Heart right ventricle (tissue), 16 donors: ENCODE results near the gene CHMP3. TPM values are rescaled to one million over a fixed set of nuclear protein-coding genes. Genes with fewer than 3 reads are reported as not detected.

Source experiments
- ATAC-seq, 8 donors: fragments of 200-7000 bp; cut with Tn5 transposase; one replicate each; pipeline ENCODE4 v1.9.1; 2020; ENCODE audit warnings: mild to moderate bottlenecking in 8 of 8, moderate library complexity in 8 of 8, moderate number of reproducible peaks in 1 of 8
- DNase-seq, 2 donors: peaks; one replicate each; pipeline ENCODE4 v3.0.0-alpha.2; 2020
- H3K27ac ChIP-seq, 10 donors: fragments of 200-600 bp; sonication (generic) in 2 of 10; one replicate each; pipeline versions ENCODE4 v1.5.0 to v1.8.0; 2020 to 2022; ENCODE audit warnings: mild to moderate bottlenecking in 3 of 10
- H3K27me3 ChIP-seq, 7 donors: fragments of 200-600 bp; one replicate each; pipeline ENCODE4 v1.8.0; 2021 to 2022; ENCODE audit warnings: mild to moderate bottlenecking in 2 of 7
- H3K36me3 ChIP-seq, 9 donors: fragments of 200-600 bp; sonication (generic) in 1 of 9; one replicate each; pipeline versions ENCODE4 v1.5.0 to v1.8.0; 2020 to 2022; ENCODE audit warnings: mild to moderate bottlenecking in 2 of 9
- H3K4me1 ChIP-seq, 9 donors: fragments of 200-600 bp; sonication (generic) in 1 of 9; one replicate each; pipeline versions ENCODE4 v1.5.0 to v1.8.0; 2020 to 2022; ENCODE audit warnings: mild to moderate bottlenecking in 4 of 9
- H3K4me3 ChIP-seq, 10 donors: fragments of 200-600 bp; sonication (generic) in 2 of 10; one replicate each; pipeline versions ENCODE4 v1.5.0 to v1.8.0; 2020 to 2022; ENCODE audit warnings: mild to moderate bottlenecking in 7 of 10, moderate library complexity in 2 of 10
- H3K9me3 ChIP-seq, 11 donors: fragments of 200-600 bp in 10 of 11; sonication (generic) in 2 of 11; one replicate each; pipeline versions ENCODE4 v1.5.0 to v1.8.0; 2013 to 2022; ENCODE audit warnings: mild to moderate bottlenecking in 2 of 11, control low read depth in 1 of 11, moderate library complexity in 1 of 11
- CTCF ChIP-seq, 9 donors: fragments of 200-600 bp; sonication (generic) in 2 of 9; IDR thresholded peaks; one replicate each; pipeline versions ENCODE4 v1.5.0 to v1.8.0; 2021 to 2022; ENCODE audit warnings: antibody characterized with exemption in 9 of 9, mild to moderate bottlenecking in 5 of 9, moderate library complexity in 1 of 9
- WGBS, 2 donors: extraction: QIAGEN DNeasy Blood & Tissue Kit; methylation state at CpG; one replicate each; pipeline ENCODE4 v1.1.7; 2013; ENCODE audit warnings: inconsistent platforms in 1 of 2; 5-methylcytosine and 5-hydroxymethylcytosine counted together
- intact Hi-C, 10 donors: fragments of 100-400 bp; cut with DNase I; formaldehyde crosslinking; loops; one replicate each; pipeline versions ENCODE4 v1.11.1 to v1.14.2; 2022
- polyA plus RNA-seq, 2 donors: library from polyadenylated mRNA; stranded (reverse); fragments of 200-250 nt; gene quantifications; one replicate each; pipeline ENCODE4 v1.2.3, GENCODE V29; 2013
- total RNA-seq, 10 donors: library from RNA; stranded (reverse); fragmentation: NEBNext Ultra II Directional in 3 of 10; extraction: Animal tissue kit (Norgen Biotek cat#: 25700) in 3 of 10; gene quantifications; one replicate each; pipeline versions ENCODE4 v1.2.1 to v1.2.4, GENCODE V29; 2021 to 2023
- donor health status: Arrhythmogenic right ventricular cardiomyopathy.
- donor health status: ischemic (EF 13 %, LVEDD 7.1; RV severe dilation, severe dysfunction).
- donor health status: healthy with polysubstance abuse.
- donor health status: DM: no; HTN: yes; CAD: no.
- donor health status: DM: no; HTN: no; CAD: no.
- donor health status: ischemic (EF 25% LVEDD 6.9; RV normal size, moderate dysfunction).
- donor health status: ischemic (EF 25% LVEDD 5.7; RV mildly dilated, moderate dysfunction).
- donor health status: healthy.
- donor health status: DM: yes; HTN: yes; CAD: no.
- donor health status: Ischemic cardiomyopathy.
- donor health status: ischemic (EF 35%, LVEDD 5.7; RV mildly dilated, moderate dysfunction).
- donor health status: nonischemic (EF 11% LVEDD 7.7; RV severe dilation, severe dysfunction).
- donor health status: DM: yes; HTN: yes; CAD: no.
- donor health status: PGD.
- donor health status: ischemic (EF 29% LVEDD 5.4; RV normal size, mild dysfunction).
- donor health status: nonischemic (EF 23%, LVEDD 6.1; RV moderate dilation, normal function).

The CHMP3 gene
- total and polyA plus RNA-seq, 12 donors = 31.3 to 180 (median 158) TPM

GRCh38 chr2:86566821-86567190, 3.6 kb upstream of the CHMP3 start:
- no peak for TF ChIP-seq CTCF (IDR thresholded peaks at IDR 0.05)
- Histone ChIP-seq H3K27ac (peak overlapping the region in 1 of 10 donors; percentile 12), H3K36me3 (no peaks in the 10 kb centered on the region), H3K4me3 (no peak overlapping the region), H3K9me3 (no peaks in the 10 kb centered on the region), H3K27me3 (no peaks in the 10 kb centered on the region), H3K4me1 (peaks cover 4 to 22% (median 9%) of the 10 kb centered on the region in 9 donors)
- no peak for DNase-seq
- intact Hi-C loops = loop anchor here in 1 of 10 donors (10.0 kb wide), 1 partner anchor 48 kb away; no protein-coding TSS in a partner anchor
- no peak for ATAC-seq

DNA sequence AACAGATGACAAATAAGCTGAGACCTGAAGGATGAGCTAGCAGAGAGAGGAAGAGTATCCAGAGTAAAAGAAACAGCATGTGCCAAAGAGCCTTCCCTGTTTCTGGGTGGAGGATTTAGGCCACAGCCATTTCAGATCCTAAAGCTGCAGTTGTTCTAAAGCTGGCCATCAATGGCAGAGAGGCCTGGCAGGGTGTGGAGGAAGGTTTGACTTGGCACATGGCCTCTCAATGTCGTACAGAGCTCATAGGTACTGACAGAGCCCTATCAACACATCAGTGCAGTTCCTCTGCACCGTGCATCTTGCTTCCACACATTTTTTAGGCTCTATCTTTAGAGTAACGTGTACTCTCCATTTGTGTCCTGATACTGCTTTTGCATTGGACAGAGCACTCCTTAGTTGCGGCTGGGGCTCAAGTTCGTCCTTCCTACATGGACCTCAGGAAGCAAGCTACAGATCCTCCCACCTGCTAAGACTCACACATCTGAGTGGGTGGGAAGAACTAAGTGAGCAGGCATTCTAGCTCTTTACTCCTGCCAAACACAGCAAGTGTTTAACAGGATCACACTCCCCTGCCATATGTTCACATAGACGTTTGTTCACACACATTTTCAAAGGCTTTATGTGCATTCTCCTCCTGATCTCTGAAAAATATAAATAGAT, 3.0 kb upstream of the CHMP3 start:
- no peak overlapping the region for H3K4me3 ChIP-seq
- peaks cover 4 to 27% (median 14%) of the 10 kb centered on the region in 9 donors for H3K4me1 ChIP-seq
- H3K27me3 ChIP-seq = no peaks in the 10 kb centered on the region
- peak overlapping the region in 1 of 10 donors; percentile 12 for H3K27ac ChIP-seq
- intact Hi-C loops = loop anchor here in 1 of 10 donors (10.0 kb wide), 1 partner anchor 49 kb away; no protein-coding TSS in a partner anchor
- 18 to 41% methylated on average over 6 of the region's 6 CpGs for WGBS, 2 donors
- no peaks in the 10 kb centered on the region for H3K36me3 ChIP-seq
- DNase-seq (no peak), ATAC-seq (no peak)
- no peak for TF ChIP-seq CTCF (IDR thresholded peaks at IDR 0.05)
- H3K9me3 ChIP-seq = no peaks in the 10 kb centered on the region

DNA sequence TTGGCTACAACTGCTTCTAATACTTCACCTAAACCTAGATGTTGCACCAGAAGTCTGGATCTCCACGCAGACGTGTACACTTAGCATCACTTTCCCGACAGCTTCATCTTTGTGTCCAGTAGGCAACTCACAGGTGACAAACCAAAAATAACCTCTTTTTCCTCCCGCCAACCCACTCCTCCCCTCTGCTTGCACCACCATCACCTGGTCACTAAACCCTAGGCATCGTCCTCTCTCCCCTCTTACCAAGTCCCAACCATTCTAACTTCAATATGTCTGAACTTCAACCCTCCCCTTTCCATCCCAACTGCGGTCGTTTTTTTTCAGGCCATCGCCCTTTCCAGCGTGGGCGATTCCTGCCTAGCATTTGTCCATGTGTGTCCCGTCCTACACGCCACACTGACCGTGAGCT, 413 bp upstream of the CHMP3 start:
- Histone ChIP-seq H3K27me3 (no peaks in the 10 kb centered on the region), H3K4me1 (peaks cover 4 to 46% (median 32%) of the 10 kb centered on the region in 9 donors), H3K9me3 (no peaks in the 10 kb centered on the region), H3K4me3 (peak overlapping the region in 9 of 10 donors; percentile 49 to 86 (median 68)), H3K36me3 (no peaks in the 10 kb centered on the region), H3K27ac (peak overlapping the region; percentile 97 to 100 (median 98))
- DNase-seq (no peak), ATAC-seq (no peak)
- WGBS, 2 donors = 63 to 75% methylated on average over 13 of the region's 13 CpGs
- no peak for TF ChIP-seq CTCF (IDR thresholded peaks at IDR 0.05)
- intact Hi-C loops = loop anchor here in 5 of 10 donors (1.0 to 10.0 kb wide), 5 partner anchors 51 to 121 kb away; partner anchors contain the start of genes RNF103 (in 3 of the 5) and KDM3A (in 2 of the 5)

- Histone ChIP-seq H3K9me3 (no peaks in the 10 kb centered on the region), H3K27me3 (no peaks in the 10 kb centered on the region), H3K27ac (peak overlapping the region; percentile 97 to 100 (median 98)), H3K36me3 (no peaks in the 10 kb centered on the region), H3K4me1 (peaks cover 4 to 52% (median 33%) of the 10 kb centered on the region in 9 donors), H3K4me3 (peak overlapping the region; percentile 49 to 86 (median 68))
- intact Hi-C loops = loop anchor here in 5 of 10 donors (2.0 to 10.0 kb wide), 4 partner anchors 52 to 120 kb away; partner anchors contain the start of genes KDM3A (in 2 of the 5) and RNF103 (in 2 of the 5)
- 0 to 1% methylated on average over 16 of the region's 16 CpGs for whole genome bisulfite sequencing, 2 donors
- no peak for ATAC-seq
- TF ChIP-seq CTCF (IDR thresholded peaks at IDR 0.05) = no peak
- no peak for DNase-seq
These were observed 740 bp downstream of the CHMP3 start for GRCh38 chr2:86562485-86562921.
